Stimulated activated CD4-positive, alpha-beta T cell treated with anti-CD3 and anti-CD28 coated beads, Interleukin-4, amount 100 ng/mL, for 24 hours (primary cell): ENCODE results near the gene OBSCN.

ENCODE experiments used
- DNase-seq: peaks from one replicate; pipeline ENCODE4 v3.0.0-alpha.2; 2020

The OBSCN gene

GRCh38 chr1:228360533-228361313 is 152.9 kb downstream of the OBSCN start:
- DNase-seq = no peak

GRCh38 chr1:228361314-228362140 is 153.7 kb downstream of the OBSCN start:
- no peak for DNase-seq

GRCh38 chr1:228362141-228362883 is 154.5 kb downstream of the OBSCN start:
- no peak for DNase-seq

- DNase-seq = no peak
Observed at GRCh38 chr1:228362884-228363450, 155.1 kb downstream of the OBSCN start.

GRCh38 chr1:228363686-228364067 is 155.8 kb downstream of the OBSCN start:
- DNase-seq = no peak

DNA sequence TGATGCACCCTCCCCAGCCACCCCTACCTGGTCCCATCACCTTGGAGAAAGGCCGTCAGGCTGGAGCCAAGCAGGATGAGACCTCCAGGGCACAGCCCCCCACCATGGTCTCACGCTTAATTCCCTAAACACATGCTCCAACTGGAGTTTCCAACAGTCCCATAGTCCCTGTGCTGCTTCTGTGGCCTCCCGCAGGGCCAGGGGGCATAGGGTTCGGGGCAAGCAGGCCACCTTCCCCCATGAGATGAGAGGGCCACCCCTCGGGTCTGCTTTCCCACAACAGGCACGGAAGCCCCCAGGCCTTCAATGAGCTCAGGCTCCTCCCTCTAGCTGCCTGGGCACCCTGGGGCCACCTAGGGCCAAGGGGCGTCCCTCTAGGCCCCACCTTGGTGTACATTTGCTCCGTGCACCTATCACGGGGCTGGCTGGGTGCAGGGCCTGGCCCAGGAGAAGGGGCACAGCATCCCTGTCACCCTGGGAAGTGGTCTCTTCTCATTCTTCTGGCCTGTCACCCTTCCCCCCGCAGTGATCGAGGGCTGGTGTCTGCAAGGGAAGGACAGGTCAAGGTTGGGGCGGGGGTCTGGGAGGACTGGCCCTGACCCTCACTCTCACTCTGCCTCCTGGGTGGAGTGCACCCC is 156.3 kb downstream of the OBSCN start:
- DNase-seq = no peak

- no peak for DNase-seq
Observed at GRCh38 chr1:228364706-228365213, 156.9 kb downstream of the OBSCN start.

- no peak for DNase-seq
Observed at GRCh38 chr1:228365271-228366061, 157.6 kb downstream of the OBSCN start.

GRCh38 chr1:228366062-228366865 is 158.4 kb downstream of the OBSCN start:
- no peak for DNase-seq

- no peak for DNase-seq
Observed at GRCh38 chr1:228366866-228367741, 159.3 kb downstream of the OBSCN start.

GRCh38 chr1:228367798-228368791 is 160.3 kb downstream of the OBSCN start:
- DNase-seq = no peak

DNA sequence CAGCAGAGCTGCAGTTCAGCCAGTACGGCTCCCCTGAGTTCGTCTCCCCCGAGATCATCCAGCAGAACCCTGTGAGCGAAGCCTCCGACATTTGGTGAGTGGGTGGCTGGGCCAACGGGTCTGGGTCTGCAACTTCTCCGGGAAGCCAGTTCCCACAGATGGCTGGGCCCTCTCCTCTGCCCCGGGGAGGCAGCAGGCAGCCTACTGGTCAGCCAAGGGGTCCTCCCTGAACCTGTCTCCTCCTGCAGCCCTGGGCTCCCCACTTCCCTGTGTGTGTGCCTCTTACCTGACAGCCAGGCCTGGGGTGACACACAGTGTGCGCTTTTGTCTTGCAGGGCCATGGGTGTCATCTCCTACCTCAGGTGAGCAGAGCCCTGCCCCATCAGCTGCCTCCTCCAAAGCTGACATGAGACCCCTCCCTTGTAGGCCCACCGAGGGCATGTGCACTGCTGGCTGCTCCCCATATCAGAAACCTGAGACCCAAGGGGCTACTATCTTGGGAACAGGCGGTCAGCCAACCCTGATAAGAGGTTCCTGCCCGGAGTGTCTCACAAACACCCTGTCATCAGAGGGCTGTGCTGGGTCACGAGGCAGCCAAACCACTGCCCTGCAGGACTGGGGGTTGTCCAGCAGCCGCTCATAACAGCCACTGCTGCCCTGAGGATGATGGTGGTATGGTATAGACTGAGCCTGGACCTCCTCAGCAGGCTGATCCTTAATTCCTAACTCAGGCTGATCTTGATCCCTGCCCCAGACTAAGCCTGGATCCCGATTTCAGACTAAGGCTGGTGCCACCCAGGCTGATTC is 161.2 kb downstream of the OBSCN start:
- DNase-seq = no peak

DNA sequence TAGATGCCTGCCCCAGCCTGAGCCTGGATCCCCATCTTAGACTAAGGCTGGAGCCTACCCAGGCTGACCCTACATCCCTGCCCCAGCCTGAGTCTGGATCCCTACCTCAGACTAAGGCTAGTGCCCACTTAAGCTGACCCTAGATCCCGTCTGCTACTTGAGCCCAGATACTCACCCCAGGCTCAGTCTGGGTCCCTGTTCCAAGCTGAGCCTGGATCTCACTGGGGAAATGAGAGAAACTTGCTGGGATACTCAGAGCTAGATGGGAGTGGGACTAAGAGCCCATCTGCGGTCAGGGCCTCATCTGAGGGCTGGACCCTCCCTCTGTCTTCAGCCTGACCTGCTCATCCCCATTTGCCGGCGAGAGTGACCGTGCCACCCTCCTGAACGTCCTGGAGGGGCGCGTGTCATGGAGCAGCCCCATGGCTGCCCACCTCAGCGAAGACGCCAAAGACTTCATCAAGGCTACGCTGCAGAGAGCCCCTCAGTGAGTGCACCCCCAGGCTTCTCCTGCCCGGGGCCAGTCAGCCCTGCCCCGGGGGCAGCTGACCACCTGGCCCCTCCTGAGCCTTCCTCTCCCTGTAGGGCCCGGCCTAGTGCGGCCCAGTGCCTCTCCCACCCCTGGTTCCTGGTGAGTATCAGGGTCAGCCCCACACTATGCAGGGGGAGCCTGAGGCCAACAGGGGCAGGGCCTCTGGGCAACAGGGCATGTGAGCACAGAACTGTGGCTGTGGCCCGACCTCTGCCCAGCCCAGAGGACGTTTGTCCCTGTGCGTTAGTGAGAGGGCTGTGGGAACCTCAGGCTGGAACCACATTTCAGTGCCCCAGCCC is 162.0 kb downstream of the OBSCN start:
- no peak for DNase-seq

DNA sequence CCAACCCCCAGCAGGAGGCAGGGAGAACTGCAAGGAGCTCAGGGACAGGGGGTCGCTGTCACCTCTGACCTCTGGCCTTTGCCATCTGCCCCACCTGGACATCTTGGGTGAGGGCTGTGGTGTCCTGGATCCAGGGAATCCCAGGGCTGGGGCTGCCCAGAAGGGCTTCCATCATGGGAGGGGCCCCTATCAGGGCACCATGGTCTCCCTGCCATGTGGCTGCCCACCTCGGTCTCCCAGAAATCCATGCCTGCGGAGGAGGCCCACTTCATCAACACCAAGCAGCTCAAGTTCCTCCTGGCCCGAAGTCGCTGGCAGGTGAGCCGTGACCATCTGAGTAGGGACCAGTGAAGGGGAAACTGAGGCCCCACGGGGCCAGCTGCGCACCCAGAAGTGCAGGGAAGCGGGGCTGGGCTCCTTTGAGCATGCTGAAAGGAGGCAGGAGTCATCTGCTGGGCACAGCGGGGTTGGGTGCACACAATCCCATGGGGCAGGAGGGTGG is 162.6 kb downstream of the OBSCN start:
- DNase-seq = no peak

DNA sequence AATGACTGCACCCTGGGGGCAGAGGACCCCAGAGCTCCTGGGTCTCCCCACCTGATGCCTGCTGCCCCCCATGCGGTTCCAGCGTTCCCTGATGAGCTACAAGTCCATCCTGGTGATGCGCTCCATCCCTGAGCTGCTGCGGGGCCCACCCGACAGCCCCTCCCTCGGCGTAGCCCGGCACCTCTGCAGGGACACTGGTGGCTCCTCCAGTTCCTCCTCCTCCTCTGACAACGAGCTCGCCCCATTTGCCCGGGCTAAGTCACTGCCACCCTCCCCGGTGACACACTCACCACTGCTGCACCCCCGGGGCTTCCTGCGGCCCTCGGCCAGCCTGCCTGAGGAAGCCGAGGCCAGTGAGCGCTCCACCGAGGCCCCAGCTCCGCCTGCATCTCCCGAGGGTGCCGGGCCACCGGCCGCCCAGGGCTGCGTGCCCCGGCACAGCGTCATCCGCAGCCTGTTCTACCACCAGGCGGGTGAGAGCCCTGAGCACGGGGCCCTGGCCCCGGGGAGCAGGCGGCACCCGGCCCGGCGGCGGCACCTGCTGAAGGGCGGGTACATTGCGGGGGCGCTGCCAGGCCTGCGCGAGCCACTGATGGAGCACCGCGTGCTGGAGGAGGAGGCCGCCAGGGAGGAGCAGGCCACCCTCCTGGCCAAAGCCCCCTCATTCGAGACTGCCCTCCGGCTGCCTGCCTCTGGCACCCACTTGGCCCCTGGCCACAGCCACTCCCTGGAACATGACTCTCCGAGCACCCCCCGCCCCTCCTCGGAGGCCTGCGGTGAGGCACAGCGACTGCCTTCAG is 163.3 kb downstream of the OBSCN start:
- DNase-seq = no peak
